GM13976 (cell line): ENCODE data around the gene EFNA5.

Source experiments
- DNase-seq: peaks from one replicate; pipeline ENCODE4 v3.0.0; 2012; ENCODE audit warnings: low spot score
- CTCF ChIP-seq: IDR thresholded peaks from 2 replicates; pipeline ENCODE4 v1.5.1; 2012; ENCODE audit warnings: borderline replicate concordance, mild to moderate bottlenecking; ENCODE audit not compliant: insufficient read depth; ENCODE audit errors: extremely low read depth, missing control alignments, control extremely low read depth
- in situ Hi-C: fragments of 300-500 bp; cut with MboI; formaldehyde crosslinking; loops from one replicate; pipeline ENCODE4 v1.12.0; 2022; ENCODE audit warnings: low sequenced_read_pairs, mixed read lengths, inconsistent platforms; ENCODE audit not compliant: unreplicated experiment

The EFNA5 gene

GRCh38 chr5:107571621-107572536 is 98.9 kb downstream of the EFNA5 start:
- in situ Hi-C loops, result loop anchor here (25.0 kb wide), 1 partner anchor 185 kb away; no protein-coding TSS in a partner anchor
- DNase-seq, result peak; percentile 55
- TF ChIP-seq CTCF, result peak; percentile 95

GRCh38 chr5:107570805-107571531 is 99.8 kb downstream of the EFNA5 start:
- DNase-seq, result peak; percentile 52
- TF ChIP-seq CTCF, result no peak
- in situ Hi-C loops, result loop anchor here (25.0 kb wide), 1 partner anchor 184 kb away; no protein-coding TSS in a partner anchor

GRCh38 chr5:107570181-107570580 is 100.6 kb downstream of the EFNA5 start:
- in situ Hi-C loops, result loop anchor here (25.0 kb wide), 1 partner anchor 183 kb away; no protein-coding TSS in a partner anchor
- TF ChIP-seq CTCF, result no peak
- no peak for DNase-seq

GRCh38 chr5:107567901-107568671 is 102.7 kb downstream of the EFNA5 start:
- in situ Hi-C loops, result loop anchor here (25.0 kb wide), 1 partner anchor 181 kb away; no protein-coding TSS in a partner anchor
- no peak for DNase-seq
- no peak for TF ChIP-seq CTCF

- in situ Hi-C loops, result loop anchor here (25.0 kb wide), 1 partner anchor 180 kb away; no protein-coding TSS in a partner anchor
- no peak for TF ChIP-seq CTCF
- DNase-seq, result no peak
Measured at GRCh38 chr5:107566986-107567385, 103.8 kb downstream of the EFNA5 start.
